ENCODE data around the gene FMN1. TPM values are rescaled to one million over a fixed set of nuclear protein-coding genes. Genes with fewer than 3 reads are reported as not detected.
A peak's percentile ranks its signal among the peaks of the same experiment; 100 is the strongest.

The FMN1 gene
- total RNA-seq, 1 donor from 2014 or later: 12.0 TPM

DNA sequence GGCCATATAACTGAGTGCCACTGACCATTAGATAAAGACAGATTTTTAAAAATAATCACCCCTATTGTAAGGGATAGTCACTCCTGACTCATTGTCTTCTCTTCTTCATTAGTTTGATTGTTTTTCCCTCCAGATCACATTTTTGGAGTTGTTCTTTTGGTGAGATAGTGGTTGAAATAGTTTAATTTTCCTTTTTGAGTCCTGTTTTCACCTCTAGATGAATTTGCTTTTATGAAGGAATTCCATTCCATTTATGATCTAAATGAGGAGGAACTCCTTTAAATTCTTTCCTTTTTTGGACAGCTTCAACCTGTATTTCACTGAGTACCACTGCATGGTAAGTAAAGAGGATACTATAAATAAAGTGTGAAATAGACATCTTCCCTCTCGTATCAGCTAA, 364.3 kb downstream of the FMN1 start:
- DNase-seq (ENCODE audit: low spot score): no peak

- DNase-seq (ENCODE audit: low spot score): no peak
Observed at GRCh38 chr15:32829436-32829835, 365.1 kb downstream of the FMN1 start.

DNA sequence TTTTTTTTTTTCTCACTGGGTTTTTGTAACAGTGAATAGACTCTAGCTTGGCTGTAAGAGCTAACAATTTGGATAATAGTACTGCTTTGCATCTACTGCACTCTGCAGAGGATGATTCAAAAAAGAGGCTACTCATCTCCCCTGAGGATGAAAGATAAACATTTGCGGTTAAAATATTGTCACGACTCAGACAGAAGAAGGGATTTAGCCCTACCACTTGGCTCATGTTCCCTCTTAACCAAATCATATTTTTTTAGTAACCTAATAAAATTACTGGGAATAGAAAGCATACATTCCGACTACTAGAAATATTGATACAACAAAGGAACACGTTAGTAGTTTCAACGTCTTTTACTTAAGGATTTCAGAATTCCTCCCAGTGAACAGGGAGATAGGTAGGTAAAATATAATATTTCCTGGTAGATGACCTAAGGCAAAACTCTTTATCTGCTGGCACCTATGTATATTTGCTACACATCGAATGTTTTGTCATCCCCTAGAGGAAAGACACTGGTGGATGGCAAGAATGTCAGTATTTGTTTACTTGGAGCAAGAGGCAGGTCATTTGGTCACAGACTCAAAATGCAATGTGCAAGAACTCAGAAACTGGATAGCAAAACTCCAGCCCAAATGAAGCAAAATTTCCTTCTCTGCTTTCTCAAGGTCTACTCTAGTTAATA, 365.9 kb downstream of the FMN1 start:
- DNase-seq (ENCODE audit: low spot score): no peak

GRCh38 chr15:32826685-32827084, 367.8 kb downstream of the FMN1 start:
- DNase-seq (ENCODE audit: low spot score): no peak

- DNase-seq (ENCODE audit: low spot score): no peak
Observed at GRCh38 chr15:32825219-32825618, 369.3 kb downstream of the FMN1 start.

- no peak for DNase-seq (ENCODE audit: low spot score)
Observed at GRCh38 chr15:32824777-32825176, 369.7 kb downstream of the FMN1 start.

GRCh38 chr15:32823750-32824149, 370.8 kb downstream of the FMN1 start:
- DNase-seq (ENCODE audit: low spot score): no peak

GRCh38 chr15:32822739-32823138, 371.8 kb downstream of the FMN1 start:
- no peak for DNase-seq (ENCODE audit: low spot score)

DNA sequence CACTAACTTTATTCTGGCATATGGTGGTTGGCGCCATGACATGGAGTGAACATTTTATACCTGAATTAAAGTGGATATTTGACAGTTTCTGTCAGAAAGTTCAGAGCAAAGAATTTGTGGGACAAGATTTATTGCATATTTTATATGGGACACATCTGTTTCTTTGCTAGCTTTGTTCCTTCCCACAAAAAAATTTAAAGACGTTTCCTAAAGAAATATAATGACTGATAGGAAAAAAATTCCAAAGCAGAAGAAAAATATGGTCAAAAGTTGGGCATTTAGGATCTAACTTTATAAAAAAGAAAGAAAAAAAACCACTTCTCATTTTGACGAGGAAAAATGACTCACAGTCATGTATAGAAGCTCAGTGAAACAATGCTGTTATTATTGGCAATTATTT, 375.1 kb downstream of the FMN1 start:
- no peak for DNase-seq (ENCODE audit: low spot score)

DNA sequence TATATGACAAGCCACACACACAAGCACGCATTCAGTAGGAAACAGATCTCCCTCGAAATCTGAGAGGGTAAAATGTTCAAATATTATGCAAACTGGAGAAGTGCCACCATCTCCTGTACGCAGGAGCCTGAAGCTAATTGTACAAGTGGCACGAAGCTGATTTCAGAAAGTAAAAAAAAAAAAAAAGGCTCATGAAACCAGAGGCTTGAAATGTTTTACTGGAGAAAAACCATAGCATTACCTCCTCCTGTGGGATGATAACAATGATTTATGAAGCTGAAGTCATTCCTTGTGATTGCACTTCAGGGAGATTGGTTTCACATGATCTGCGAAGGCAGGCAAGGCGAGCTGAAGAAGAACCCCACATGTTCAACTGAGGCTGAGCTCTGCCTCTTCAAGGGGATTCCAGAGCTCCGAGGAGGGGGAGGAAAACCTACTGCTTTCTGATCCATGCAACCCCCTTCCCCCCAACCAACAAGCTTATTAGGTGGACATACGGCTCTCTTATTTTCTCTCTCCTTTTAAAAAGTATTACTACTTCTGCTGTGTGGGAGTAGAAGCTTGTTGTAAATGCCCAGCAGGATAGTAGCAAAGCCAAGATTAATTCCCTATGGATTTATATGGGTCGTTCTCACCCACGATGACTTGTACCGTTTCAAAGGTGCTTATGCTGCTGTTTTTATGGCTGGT, 375.6 kb downstream of the FMN1 start:
- peak; percentile 81 for DNase-seq (ENCODE audit: low spot score)

- DNase-seq (ENCODE audit: low spot score): no peak
Observed at GRCh38 chr15:32817577-32817976, 376.9 kb downstream of the FMN1 start.

- DNase-seq (ENCODE audit: low spot score): no peak
Observed at GRCh38 chr15:32807331-32807730, 387.2 kb downstream of the FMN1 start.

DNA sequence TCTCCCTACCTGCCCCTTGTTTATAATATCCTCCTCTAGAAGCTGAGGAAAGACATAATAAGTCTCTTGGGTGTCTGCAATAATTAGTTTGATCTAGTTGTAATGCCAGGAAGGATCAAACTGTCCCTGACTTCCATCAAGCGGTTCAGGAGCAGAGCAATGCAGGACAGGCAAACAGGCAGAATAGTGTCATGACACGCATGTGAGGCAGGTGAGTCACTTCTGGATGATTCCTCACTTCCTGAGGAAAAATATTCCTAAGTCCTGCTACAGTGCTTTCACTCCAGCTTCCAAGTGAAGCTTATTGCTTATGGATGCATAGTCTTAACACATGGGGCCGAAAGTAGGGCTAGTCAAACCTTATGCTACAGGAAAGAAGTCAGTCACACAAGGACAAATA, 390.9 kb downstream of the FMN1 start:
- no peak for DNase-seq (ENCODE audit: low spot score)

DNA sequence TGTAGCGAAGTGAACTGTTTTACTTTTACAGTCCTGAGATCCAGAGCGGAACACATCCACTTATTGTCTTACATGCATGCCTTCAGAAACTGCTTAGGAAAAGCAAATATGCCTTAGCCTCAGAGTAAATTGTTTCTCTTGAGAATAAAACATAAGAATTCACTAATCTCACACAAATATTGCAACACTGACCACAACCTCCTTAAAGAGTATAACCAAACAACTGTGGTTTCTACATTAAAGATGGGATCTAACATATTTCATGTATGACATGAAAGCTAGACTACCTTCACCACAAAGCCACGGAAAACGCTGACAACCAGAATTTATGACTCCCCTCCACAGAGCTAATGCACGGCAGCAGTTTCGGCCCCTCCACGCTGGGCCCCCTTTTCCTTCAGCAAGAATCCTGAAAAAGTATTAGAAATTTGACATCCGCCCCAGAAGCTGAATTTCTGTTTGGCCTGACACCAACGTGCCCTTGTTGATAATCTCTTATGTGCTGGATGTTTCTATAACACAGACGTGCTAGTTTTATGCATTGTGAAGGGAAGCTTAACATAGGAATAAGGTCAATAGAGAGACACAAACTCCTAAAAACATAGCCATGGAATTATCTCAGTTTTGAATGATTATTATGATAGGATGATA, 392.1 kb downstream of the FMN1 start:
- DNase-seq (ENCODE audit: low spot score): peak; percentile 19

GRCh38 chr15:32799936-32800535, 394.5 kb downstream of the FMN1 start:
- no peak for DNase-seq (ENCODE audit: low spot score)

DNA sequence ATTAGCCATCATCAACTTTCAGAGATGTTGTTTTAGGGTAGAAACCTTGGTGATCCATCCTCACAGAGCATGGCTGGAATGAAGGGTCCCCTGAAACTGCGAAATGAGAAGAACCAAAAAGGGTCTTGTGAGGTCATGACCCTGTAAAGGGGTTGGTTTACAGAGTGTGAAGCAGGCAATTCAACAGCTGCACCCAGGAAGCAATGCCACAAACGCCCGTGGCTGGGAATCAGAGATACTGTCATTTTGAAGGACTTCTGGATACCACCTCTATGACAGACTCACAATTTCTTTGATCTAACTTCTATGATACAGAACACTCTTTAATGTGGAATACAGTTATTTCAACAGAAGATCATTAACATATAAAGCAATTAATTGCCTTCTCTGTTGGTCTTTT, 397.7 kb downstream of the FMN1 start:
- no peak for DNase-seq (ENCODE audit: low spot score)

GRCh38 chr15:32794973-32795372, 399.5 kb downstream of the FMN1 start:
- no peak for DNase-seq (ENCODE audit: low spot score)

DNA sequence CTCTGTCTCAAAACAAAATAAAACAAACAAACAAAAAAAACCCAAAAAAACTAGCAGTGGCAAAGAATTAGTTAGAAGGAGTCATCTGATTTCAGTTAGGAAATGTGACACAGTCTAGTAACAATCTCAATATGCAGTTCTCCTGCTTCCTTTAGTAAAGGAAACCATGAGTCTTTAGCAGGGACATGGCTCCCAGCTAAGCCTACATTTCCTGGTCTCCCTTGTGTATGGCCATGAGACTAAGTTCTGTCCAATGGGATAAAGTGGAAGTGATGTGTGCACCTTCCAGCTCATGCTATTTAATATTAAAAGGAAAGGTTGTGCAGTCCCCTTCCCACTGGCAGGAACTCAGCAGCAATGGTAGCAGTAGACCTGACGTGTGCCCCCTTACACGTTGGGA, 402.1 kb downstream of the FMN1 start:
- DNase-seq (ENCODE audit: low spot score): no peak

GRCh38 chr15:32790352-32790999, 404.0 kb downstream of the FMN1 start:
- DNase-seq (ENCODE audit: low spot score): no peak

DNA sequence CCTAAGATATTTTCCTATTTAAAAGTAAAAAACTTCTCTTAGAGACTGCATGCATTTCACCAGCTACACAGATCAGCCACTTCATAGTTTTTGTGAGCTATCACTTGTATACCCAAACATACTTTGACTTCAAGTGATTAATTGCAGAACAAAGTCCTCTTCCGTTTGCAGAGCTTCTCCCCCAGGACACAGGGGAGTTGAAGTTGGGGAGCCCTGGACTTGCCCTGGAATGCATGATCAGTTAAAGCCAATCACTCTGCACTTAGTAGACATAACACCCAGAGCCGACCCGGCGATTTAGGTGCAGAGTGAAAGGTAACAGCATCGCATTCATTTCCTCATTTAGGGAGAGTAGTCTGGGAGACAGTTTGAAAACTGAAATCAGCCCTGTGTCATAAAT, 406.6 kb downstream of the FMN1 start:
- no peak for DNase-seq (ENCODE audit: low spot score)

DNA sequence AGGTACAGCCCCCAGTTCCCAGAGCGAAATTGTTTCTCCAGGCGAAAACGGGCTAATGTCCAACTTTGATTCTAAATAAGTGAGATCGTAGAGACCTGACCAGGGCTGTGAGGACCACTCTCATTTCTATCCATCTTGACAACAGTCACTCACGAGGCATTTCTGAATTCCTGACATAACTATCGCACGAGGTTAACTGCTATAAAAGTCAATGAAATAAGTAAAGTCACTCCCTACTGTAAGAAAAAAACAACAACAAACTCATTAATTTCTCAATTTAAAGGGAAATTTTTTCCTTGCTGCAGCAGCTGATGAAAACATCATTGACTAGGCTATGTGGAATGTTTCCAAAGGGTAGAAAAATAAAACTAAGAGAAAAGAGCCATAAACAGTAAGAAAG, 407.6 kb downstream of the FMN1 start:
- no peak for DNase-seq (ENCODE audit: low spot score)

DNA sequence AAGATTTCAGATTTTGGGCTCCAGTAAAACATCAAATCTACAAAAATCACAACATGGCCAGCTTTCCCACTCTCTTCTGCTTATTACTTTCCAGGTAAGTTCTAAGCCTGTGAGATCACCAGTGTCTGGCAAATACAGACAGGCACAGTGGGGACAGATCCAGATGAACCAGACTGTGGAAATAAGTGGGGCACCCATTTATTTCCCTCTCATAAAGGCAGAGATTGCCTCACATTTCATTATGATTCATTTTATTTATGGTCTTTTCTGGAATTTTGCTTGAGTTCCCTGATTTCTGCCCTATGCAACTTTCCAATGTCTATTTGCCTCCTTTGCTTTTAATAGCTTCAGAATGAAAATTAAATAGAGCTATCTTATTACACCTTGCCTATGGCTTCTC, 409.9 kb downstream of the FMN1 start:
- no peak for DNase-seq (ENCODE audit: low spot score)
